NCI-H128 (cell line): ENCODE data around the gene OR4D1.
"Not testable (repeated sequence)": the region's sequence is repeated elsewhere in the genome, so short reads cannot be mapped to it uniquely, and the experiment has no call there.

Experiments
- DNase-seq: peaks from one replicate; lab custom pipeline; 2025; ENCODE audit not compliant: unreplicated experiment; lab: John Stamatoyannopoulos, UW

The OR4D1 gene

DNA sequence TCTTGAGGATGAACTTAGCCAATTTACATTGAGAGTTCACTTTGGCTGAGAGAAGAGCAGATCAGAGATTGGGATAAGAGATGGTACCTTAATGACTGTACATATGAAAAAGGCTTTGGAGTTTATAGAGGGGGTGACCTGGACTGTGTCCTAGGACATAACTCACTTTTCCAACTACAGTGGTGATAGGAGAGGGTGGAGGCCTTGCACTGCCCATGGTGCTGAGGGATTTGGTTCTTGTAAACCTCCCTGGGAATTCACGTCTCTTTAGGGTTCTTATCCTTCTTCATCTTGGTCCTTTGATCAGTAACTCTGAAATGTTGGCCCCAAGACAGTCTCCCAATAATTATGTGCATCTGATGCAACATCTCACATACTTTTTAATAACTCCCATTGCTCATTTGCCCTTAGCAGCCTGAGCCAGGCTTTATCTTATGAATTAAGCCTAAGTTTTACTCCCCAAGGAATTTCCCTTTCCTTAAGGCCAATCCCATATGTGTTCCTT lies at the start of gene OR4D1:
Gene OR4D1 (plus strand): TSS at position 455 of the 505 bp plus-strand sequence. CDS start 6,770 bp downstream, outside the sequence.
- no peak for DNase-seq

DNA sequence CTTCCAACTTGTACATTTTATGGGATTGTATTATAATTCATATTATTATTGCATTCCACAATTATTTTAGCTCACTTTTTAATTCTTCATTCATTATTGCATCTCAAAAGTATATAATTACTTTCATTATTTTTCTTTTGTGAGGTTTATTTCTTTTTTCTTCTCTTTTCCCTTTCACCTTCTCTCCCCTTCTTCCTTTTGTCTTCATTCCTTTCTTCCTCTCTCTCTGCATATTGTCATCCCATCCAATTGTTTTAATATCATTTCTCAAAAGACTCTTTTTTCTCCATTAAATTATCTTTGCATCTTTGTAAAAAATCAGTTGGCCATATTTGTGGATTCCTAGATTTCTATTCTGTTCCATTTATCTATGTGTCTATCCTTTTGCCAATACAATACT lies 47.7 kb upstream of the OR4D1 start:
- no peak for DNase-seq

DNA sequence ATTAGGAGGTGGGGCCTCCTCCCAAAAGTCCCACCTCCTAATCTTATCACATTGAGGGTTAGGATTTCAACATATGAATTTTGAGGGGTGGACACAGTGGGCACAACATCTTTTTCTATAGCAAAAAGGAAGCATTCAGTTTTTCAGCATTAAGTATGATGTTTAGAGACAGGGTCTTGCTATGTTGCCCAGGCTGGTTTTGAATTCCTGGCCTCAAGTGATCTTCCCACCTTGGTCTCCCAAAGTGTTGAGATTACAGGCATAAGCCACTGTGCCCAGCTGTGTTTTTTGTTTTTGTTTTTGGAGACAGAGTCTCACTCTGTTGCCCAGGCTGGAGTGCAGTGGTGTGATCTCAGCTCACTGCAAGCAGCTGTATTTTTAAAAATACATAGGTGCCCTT lies 46.3 kb upstream of the OR4D1 start:
- DNase-seq, result not testable (repeated sequence)

DNA sequence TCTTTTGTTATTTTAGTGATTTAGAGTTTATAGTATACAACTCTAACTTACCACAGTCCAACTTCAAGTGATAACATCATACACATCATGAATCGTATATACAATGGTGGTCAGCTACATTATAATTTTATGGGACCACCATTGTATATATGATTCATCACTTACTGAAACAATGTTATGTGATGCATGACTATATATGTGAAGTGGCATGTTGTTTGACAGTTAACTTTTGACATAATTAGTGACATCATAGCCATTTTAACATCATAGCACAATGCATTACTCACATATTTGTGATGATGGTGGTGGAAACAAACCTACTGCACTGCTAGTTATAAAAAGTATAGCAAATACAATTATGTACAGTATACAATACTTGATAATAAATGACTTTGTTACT lies 43.1 kb upstream of the OR4D1 start:
- DNase-seq, result no peak

DNA sequence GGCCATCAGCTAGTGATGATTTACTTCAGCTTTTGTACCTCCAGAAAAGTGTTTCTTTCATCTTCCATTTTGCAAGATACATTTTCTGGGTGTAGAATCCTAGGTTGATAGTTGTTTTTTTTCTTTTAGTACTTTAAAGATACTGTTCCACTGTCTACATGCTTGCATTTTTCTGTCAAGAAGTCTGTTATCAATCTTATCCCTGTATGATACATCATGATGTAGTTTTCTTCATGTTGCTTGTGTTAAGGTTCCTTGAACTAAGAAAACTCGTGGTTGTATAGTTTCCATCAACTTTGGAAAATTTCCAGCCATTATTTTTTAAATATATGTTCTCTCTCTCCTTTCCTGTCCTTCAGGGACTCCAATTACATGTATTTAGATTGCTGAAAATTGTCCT lies 40.9 kb upstream of the OR4D1 start:
- DNase-seq, result no peak

DNA sequence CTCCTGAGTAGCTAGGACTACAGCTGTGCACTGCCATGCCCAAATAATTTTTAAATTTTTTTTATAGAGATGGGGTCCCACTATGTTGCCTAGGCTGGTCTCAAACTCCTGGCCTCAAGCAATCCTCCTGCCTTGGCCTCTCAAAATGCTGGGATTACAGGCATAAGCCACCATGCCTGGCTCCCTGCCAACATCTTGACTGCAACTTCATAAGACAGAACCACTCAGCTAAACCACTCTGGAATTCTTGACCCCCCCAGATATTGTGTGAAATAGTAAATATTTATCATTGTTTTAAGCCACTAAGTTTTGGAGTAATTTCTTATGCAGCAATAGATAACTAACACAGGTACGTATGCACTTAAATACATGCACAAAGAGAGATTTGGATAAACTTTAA lies 39.0 kb upstream of the OR4D1 start:
- DNase-seq, result no peak

DNA sequence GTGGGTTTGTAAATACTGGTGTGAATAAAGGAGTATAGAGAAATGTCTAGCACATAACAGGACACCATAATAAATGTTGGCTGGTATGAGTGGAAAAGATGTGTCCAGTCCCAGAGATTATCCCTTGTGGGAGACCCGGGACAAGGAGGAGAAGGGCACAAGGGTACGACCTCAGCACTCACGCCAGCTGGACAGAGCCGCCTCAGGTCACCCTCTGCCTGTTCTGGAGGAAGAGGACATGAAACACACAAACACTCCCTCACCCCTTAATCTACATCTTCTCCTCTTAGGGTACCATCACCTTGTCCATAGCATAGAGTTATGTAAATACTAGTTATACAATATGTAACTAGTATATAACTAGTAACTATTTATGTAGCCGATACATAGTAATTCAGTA lies 38.2 kb upstream of the OR4D1 start:
- no peak for DNase-seq

DNA sequence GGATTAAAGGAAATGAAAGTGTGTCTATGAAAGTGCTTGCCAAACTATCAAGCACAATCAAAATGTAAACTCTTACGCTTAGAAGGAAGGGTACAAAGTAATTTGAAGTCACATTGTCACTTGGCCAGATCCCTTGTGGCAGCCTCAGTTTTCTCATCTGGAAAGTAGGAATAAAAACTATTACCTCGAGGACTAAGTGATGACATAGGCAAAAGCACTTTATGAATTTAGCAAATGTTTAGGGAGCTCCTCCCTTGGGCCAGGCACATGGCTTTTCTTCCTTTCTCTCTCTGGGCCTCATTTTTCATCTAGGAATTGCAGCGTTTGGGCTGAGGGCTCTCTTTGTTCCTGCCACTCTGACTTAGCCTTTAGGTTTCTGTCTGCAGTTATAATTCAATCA lies 36.5 kb upstream of the OR4D1 start:
- no peak for DNase-seq

DNA sequence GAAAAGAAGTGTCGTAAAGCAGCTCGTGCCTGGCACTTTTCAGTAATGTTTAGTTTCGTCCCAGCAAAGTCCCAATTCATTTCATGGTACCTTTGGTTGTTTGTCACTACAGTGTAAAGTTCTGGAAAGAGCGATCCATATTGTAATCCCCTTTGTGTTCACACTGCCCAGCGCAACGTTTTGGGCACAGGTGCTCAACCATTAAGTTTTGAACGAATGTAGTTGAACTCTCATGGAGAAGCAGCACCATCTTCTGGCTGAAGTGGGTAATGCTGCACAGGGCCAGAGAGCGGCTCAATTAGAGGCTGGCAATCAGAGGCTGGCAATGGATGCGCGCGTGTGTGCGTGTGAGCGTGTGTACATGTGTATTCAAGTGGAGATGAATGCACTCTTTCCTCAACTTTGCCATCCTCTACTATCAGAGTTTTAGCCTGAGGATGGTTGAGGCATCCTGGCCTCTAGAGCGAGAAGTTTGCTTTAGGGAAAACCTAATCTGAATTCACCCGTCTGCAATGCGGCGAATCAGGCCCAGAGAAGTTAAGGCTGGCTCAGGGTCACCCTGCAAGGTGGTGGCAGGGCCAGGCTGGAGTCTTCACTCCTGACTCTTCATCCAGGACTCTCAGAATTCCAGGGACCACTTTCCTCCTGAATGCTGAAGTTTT lies 35.1 kb upstream of the OR4D1 start:
- peak; percentile 58 for DNase-seq

DNA sequence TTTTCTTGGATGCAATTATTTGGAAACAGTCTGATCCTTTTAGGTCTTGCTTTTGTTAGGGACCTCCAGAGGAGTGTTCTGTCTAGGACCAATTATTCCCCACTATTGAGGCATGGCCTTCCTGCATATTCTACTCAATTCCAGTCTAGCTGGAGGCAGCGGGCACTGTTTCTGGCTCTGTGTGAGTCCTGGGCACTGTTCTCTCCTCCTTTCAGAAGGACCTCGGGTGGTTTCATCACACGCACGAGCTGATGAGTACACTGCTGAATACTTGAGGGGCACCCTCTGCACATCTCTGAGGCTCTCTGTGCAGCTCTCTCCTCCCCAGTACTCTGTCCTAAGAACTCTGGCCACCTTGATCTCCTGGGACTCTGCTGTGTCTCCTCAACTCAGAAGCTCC lies 34.2 kb upstream of the OR4D1 start:
- no peak for DNase-seq

DNA sequence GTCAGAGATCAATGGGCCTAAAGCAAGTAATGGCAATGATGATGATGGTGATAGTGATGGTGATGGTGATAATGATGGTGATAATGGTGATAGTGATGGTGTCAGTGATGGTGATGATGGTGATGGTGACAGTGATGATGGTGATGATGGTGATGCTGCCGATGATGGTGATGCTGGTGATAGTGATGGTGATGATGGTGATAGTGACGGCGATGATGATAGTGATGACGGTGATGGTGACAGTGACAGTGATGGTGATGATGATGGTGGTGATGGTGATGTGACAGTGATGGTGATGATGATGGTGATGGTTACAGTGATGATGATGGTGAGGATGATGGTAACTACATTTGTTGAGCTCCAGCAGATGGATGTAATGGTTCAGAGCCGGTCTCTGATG lies 30.8 kb upstream of the OR4D1 start:
- DNase-seq, result no peak

DNA sequence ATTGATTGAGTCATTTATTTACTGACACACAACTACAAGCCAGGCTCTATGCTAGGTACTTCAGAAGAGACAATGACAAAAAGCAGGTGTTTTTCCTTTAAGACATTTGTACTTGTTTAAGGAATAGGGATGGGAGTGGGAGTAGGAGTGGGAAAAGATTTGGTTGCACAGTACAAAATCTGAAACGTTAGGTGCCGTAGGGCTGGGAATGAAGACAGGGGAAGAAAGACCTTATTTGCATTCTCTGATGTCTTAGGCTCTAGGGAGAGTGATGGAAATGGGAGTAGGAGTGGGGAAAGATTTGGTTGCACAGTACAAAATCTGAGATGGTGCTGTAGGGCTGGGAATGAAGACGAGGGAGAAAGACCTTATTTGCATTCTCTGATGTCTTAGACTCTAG lies 28.7 kb upstream of the OR4D1 start:
- no peak for DNase-seq

DNA sequence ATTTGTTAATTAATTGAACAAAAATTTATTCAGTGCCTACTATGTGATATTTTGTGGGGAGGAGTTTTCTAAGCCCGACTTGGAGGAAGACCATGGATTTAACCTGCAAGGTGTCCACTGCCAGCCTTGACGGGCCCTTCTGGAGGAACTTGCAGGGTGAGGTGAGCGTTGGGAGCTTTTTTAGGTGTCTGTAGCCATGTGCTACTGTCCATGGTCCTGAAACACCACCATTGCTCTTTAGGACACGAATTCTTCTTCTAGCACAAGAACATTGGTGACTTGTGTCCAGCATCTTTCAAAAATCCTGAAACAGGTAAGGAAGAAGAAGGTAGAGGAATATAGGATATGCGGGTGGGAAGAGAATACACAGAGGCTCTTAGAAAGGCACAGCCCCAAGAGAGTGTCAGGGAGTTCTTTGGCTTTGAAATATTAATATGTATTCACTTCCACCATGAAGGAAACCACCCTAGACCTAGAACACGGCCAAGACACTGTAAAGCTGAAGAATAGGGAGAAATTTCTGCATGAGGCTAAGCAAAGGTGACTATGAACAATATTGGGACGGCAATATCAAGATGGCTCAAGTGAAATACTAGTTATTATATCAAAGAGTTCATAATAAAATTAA lies 27.9 kb upstream of the OR4D1 start:
- DNase-seq, result no peak

DNA sequence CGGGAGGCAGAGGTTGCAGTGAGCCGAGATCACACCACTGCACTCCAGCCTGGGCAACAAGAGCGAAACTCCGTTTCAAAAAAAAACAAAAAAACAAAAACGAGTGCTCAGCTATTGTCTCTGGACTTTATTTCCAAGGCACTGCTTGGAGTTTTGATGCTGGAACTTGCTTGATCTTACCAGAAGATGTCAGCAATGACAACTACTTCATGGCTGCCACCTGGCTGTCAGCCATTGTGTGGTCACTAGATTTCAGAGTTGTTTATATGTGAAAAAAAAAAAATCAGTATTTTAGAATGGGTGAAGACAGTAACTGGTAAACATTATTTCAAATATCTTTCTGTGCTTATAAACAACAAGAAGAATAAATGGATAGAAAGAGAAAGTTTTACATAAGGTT lies 26.3 kb upstream of the OR4D1 start:
- no peak for DNase-seq

DNA sequence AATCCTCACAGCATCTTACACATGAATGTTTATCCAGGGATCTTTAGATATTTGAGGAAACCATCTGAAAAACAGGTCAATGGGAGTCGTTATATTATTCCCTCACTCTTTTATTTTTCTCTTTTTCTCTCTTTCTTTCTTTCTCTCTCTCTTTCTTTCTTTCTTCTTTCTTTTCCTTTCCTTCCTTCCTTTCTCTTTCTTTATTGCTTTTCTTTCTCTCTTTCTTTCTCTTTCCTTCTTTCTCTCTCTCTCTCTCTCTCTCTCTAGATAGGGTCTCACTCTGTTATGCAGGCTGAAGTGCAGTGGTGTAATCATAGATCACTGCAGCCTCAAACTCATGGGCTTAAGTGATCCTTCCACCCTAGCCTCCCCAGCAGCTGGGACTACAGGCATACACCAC lies 20.3 kb upstream of the OR4D1 start:
- DNase-seq, result no peak

DNA sequence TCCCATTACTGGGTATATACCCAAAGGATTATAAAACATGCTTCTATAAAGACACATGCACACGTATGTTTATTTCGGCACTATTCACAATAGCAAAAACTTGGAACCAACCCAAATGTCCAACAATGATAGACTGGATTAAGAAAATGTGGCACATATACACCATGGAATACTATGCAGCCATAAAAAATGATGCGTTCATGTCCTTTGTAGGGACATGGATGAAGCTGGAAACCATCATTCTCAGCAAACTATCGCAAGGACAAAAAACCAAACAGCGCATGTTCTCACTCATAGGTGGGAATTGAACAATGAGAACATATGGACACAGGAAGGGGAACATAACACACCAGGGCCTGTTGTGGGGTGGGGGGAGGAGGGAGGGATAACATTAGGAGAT lies 15.5 kb upstream of the OR4D1 start:
- DNase-seq, result not testable (repeated sequence)

DNA sequence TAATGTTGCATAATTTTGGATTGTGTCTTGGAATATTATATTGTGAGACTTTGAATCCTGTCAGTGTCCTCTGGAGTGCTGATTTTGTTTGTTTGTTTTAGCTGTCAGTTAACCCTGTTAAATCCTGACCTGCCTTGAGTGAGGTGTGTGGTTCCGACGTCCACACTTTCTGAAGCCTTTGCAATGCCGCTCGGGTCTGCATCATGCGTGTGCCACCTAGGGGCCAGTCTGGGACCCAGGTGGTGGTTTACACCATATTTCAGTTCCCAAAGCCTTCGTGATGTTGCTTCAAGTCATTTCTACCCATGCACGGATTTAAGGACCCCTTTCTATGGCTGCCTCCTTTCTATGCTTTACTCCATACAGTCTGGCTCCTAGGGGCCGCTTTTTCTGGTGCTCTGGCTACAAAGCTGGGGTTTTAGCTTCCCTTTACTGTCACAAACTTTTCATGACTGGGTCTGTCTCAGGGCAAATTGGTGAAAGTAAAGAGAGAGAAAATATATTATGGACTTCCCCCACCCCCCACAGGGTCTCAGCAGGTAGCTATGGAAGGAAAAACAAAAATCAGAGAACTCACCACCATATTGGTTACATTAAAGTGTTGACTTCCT lies 11.4 kb upstream of the OR4D1 start:
- no peak for DNase-seq

DNA sequence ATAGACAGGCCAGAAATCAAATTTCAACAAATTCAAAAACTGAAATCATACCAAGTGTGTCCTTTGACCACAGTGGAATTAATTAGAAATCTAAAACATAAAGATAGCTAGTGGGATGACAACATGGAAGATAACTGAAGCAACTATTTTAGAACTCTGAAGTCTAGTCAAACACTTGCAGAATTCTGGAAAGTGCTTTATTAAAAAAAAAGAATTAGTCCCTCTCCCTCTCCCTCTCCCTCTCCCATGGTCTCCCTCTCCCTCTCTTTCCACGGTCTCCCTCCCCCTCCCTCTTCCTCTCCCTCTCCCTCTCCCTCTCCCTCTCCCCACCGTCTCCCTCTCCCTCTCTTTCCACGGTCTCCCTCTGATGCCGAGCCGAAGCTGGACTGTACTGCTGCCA lies 6.7 kb upstream of the OR4D1 start:
- DNase-seq, result no peak

DNA sequence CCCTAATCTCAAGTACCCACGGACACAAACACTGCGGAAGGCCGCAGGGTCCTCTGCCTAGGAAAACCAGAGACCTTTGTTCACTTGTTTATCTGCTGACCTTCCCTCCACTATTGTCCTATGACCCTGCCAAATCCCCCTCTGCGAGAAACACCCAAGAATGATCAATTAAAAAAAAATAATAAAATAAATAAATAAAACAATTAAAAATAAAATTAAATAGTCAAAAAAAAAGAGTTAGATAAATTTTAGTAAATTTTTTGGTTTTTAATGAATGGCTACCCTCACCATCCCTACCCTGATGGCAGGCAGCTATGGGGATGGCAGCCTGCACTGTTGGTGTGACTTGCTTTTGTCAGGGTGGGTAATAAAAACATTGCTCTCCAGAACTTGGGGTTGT lies 4.8 kb upstream of the OR4D1 start:
- DNase-seq, result not testable (repeated sequence)

DNA sequence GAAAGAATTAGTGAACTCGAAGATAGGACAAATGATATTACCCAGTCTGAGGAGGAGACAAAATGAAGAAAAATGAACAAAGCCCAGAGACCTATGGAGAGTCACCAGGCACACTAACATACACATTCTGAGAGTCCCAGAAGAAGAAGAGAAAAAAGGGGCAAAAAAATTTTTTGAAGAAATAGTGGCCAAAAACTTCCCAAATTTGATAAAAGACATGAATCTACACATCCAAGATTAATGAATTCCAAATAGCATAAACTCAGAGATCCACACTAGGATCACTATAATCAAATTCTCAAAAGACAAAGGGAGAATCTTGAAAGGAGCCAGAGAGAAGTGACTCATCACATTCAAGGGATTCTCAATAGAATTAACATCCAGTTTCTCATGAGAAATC lies 3.4 kb upstream of the OR4D1 start:
- DNase-seq, result no peak

DNA sequence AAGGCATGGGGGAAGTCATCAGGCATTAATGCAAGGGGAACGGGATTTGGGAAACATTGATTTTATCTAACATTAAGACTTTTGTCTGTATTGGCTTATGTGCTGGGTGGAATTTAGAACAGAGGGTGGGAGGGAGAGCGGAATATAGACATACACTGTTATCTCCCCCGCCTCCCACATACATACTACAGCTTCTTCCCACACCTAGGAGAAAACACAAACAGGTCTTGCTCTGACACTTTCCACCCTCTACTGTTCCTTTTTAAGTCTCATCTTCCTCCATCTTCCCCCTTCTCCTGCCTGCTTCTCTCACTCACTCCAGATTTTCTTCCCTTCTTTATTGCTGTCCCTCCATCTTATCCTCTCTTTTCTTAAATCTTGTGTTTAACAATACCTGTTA lies 425 bp downstream of the OR4D1 start:
- DNase-seq, result no peak

DNA sequence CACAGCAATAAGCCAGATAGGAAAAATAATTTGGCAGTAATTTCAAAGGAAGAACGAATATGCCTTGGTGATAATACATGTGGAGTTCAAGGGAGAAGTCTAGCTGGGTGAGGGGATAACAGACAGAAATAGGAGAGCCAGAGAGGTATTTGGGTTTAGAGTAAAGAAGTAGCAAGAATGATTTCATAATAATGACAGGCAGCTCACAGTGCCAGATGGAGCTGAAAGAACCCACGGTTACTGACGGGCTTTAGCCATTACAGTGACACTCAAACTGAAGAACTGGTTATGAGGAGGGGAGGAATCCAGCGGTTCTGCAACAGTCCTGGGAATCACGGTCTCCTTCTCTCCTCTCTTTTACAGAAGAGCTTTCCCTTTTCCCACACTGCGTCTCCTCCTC lies 2.2 kb downstream of the OR4D1 start:
- DNase-seq, result no peak

DNA sequence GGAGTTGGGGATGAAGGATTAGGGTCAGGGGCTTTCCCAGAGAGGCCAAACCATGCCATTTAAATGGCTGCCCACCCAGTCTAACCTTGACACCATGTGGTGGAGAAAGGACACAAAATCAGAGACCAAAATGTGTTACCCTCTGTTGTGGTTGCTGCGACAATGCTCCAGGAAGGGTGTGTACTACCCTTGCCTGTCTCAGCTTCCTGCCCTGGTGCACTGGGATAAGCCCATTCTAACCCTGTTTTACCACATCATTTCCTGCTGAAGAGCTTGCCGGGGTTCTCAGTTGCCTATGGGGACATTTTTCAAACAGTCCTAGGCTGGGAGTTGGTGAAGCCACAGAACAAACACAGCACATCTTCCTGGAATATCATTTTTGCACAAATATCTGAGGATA lies 4.9 kb downstream of the OR4D1 start:
- no peak for DNase-seq
